Kidney epithelial cell (primary cell): ENCODE data around the gene EMD. TPM values are rescaled to one million over a fixed set of nuclear protein-coding genes. Genes with fewer than 3 reads are reported as not detected.

Experiments used
- DNase-seq: peaks from one replicate; pipeline ENCODE4 v3.0.0-alpha.2; 2010; ENCODE audit warnings: low read depth
- H3K27me3 ChIP-seq: 2 replicates; pipeline ENCODE4 v1.6.0; 2011; ENCODE audit warnings: low read length; ENCODE audit not compliant: control insufficient read depth, insufficient read depth
- H3K36me3 ChIP-seq: 2 replicates; pipeline ENCODE4 v1.5.1; 2011; ENCODE audit warnings: low read length; ENCODE audit not compliant: control insufficient read depth, insufficient read depth
- H3K4me3 ChIP-seq: 2 replicates; pipeline ENCODE4 v1.5.1; 2011; ENCODE audit warnings: low read depth, mild to moderate bottlenecking, control low read depth, low read length
- CTCF ChIP-seq: IDR thresholded peaks from 2 replicates; pipeline ENCODE4 v1.5.1; 2011; ENCODE audit warnings: mild to moderate bottlenecking, moderate library complexity, low read length, control low read depth, inconsistent platforms; ENCODE audit not compliant: insufficient read depth, poor library complexity, severe bottlenecking
- total RNA-seq: library from RNA; depleted of rRNA; stranded (reverse); fragments of >200 nt; gene quantifications from 2 replicates; pipeline ENCODE4 v1.2.3, GENCODE V29; 2015

EMD gene
- total RNA-seq, 1 donor from 2014 or later: 56.2 TPM

- DNase-seq: no peak
- Histone ChIP-seq H3K36me3 (no peaks in the 10 kb centered on the region), H3K4me3 (no peak overlapping the region), H3K27me3 (no peaks in the 10 kb centered on the region)
- TF ChIP-seq CTCF: no peak
Observed at GRCh38 chrX:154430479-154430878, 51.4 kb downstream of the EMD start.

GRCh38 chrX:154430916-154431315 lies 51.8 kb downstream of the EMD start:
- no peak for TF ChIP-seq CTCF
- H3K27me3 ChIP-seq: no peaks in the 10 kb centered on the region
- DNase-seq: no peak
- H3K4me3 ChIP-seq: no peak overlapping the region
- H3K36me3 ChIP-seq: no peaks in the 10 kb centered on the region

Other genes starting within 250 kb of the EMD start
- not detected in 2 replicates for gene OPN1LW, start 235.1 kb upstream of the EMD start, total RNA-seq
- gene OPN1MW, start 196.7 kb upstream of the EMD start, total RNA-seq: not detected in 2 replicates
- gene OPN1MW2, start 159.5 kb upstream of the EMD start, total RNA-seq: not detected in 2 replicates
- gene OPN1MW3, start 121.7 kb upstream of the EMD start, total RNA-seq: not detected in 2 replicates
- not detected in 2 replicates for gene TEX28, start 84.2 kb upstream of the EMD start, total RNA-seq
- not detected in 2 replicates for gene TKTL1, start 83.5 kb upstream of the EMD start, total RNA-seq
- 2,357 and 2,761 TPM in 2 replicates for gene FLNA, start 4.7 kb upstream of the EMD start, total RNA-seq
- gene RPL10, start 19.1 kb downstream of the EMD start, total RNA-seq: 8,307 and 11,298 TPM in 2 replicates
- 15.5 and 16.6 TPM in 2 replicates for gene DNASE1L1, start 30.0 kb downstream of the EMD start, total RNA-seq
- gene TAFAZZIN, start 32.2 kb downstream of the EMD start, total RNA-seq: 55.2 and 62.0 TPM in 2 replicates
- 70.0 and 78.3 TPM in 2 replicates for gene ATP6AP1, start 49.4 kb downstream of the EMD start, total RNA-seq
- gene GDI1, start 57.9 kb downstream of the EMD start, total RNA-seq: 113 and 121 TPM in 2 replicates
- gene FAM50A, start 64.8 kb downstream of the EMD start, total RNA-seq: 79.1 and 80.0 TPM in 2 replicates
- gene PLXNA3, start 79.0 kb downstream of the EMD start, total RNA-seq: 16.7 and 34.7 TPM in 2 replicates
- gene LAGE3, start 100.0 kb downstream of the EMD start, total RNA-seq: 27.9 and 28.8 TPM in 2 replicates
- 48.3 and 55.9 TPM in 2 replicates for gene UBL4A, start 107.3 kb downstream of the EMD start, total RNA-seq
- 20.3 and 37.9 TPM in 2 replicates for gene SLC10A3, start 111.3 kb downstream of the EMD start, total RNA-seq
- 30.3 and 32.3 TPM in 2 replicates for gene FAM3A, start 136.9 kb downstream of the EMD start, total RNA-seq
- gene G6PD, start 167.6 kb downstream of the EMD start, total RNA-seq: 39.2 and 47.0 TPM in 2 replicates
- 14.6 and 16.7 TPM in 2 replicates for gene IKBKG, start 168.3 kb downstream of the EMD start, total RNA-seq
- not detected in 2 replicates for gene CTAG1A, start 205.8 kb downstream of the EMD start, total RNA-seq
- not detected in 2 replicates for gene CTAG1B, start 240.0 kb downstream of the EMD start, total RNA-seq